Measurements from ENCODE around the gene BCORL1.

GRCh38 chrX:130094696-130095095, 112.3 kb downstream of the BCORL1 start:
- TF ChIP-seq POLR2A (IDR thresholded peaks at IDR 0.05; ENCODE audit: low read length) (no peak), GATA1 (IDR thresholded peaks at IDR 0.05; ENCODE audit: low read depth, low read length) (no peak)

Measured in erythroblast (primary cell).